Kidney (tissue), 14 donors: ENCODE results near the gene CRNN. TPM values are rescaled to one million over a fixed set of nuclear protein-coding genes. Genes with fewer than 3 reads are reported as not detected.

Source experiments
- DNase-seq, 5 donors: peaks; one replicate each; pipeline ENCODE4 v3.0.0-alpha.2; 2013 to 2020
- FAIRE-seq: peaks from 2 replicates; lab custom pipeline; 2012; peaks lifted over from hg19 to GRCh38; lab: Jason Lieb, UNC
- H3K27ac ChIP-seq, 2 donors: one replicate each; pipeline ENCODE4 v1.7.0; 2013; ENCODE audit warnings: low read depth in 2 of 2, low read length in 2 of 2, inconsistent platforms in 1 of 2
- H3K27me3 ChIP-seq: one replicate; pipeline ENCODE4 v1.7.1; 2013; ENCODE audit warnings: low read length, inconsistent platforms; ENCODE audit not compliant: control insufficient read depth, insufficient read depth
- H3K36me3 ChIP-seq, 3 donors: one replicate each; pipeline versions ENCODE4 v1.7.0 to v1.7.1; 2013; ENCODE audit warnings: low read length in 3 of 3, control low read depth in 1 of 3, inconsistent platforms in 1 of 3; ENCODE audit not compliant: insufficient read depth in 3 of 3, control insufficient read depth in 2 of 3
- H3K4me1 ChIP-seq, 3 donors: one replicate each; pipeline versions ENCODE4 v1.7.0 to v1.7.1; 2013; ENCODE audit warnings: low read length in 3 of 3, inconsistent platforms in 1 of 3, low read depth in 1 of 3; ENCODE audit not compliant: control insufficient read depth in 2 of 3, insufficient read depth in 2 of 3
- H3K4me3 ChIP-seq, 3 donors: one replicate each; pipeline versions ENCODE4 v1.7.0 to v1.8.1; 2013; ENCODE audit warnings: low read length in 3 of 3, control low read depth in 1 of 3, inconsistent platforms in 1 of 3
- H3K9ac ChIP-seq, 3 donors: one replicate each; pipeline versions ENCODE4 v1.7.0 to v1.7.1; 2013; ENCODE audit warnings: low read length in 3 of 3, control low read depth in 1 of 3, inconsistent platforms in 1 of 3
- H3K9me3 ChIP-seq, 3 donors: one replicate each; pipeline versions ENCODE4 v1.7.0 to v1.7.1; 2013; ENCODE audit warnings: low read length in 3 of 3, control low read depth in 1 of 3, inconsistent platforms in 1 of 3; ENCODE audit not compliant: control insufficient read depth in 2 of 3, insufficient read depth in 1 of 3
- intact Hi-C: fragments of 100-400 bp; cut with DNase I; formaldehyde crosslinking; loops from one replicate; pipeline ENCODE4 v1.11.1; 2022
- polyA plus RNA-seq: library from polyadenylated mRNA; stranded (reverse); fragments of 350-450 nt; fragmentation: Illumina TruSeq; extraction: RNeasy Lipid Tissue Mini Kit (QIAGEN cat#74804); gene quantifications from one replicate; pipeline ENCODE4 v1.2.3, GENCODE V29; 2014; ENCODE audit warnings: low read depth, low replicate concordance; ENCODE audit not compliant: insufficient read depth
- total RNA-seq: library from RNA; stranded (reverse); fragmentation: NEBNext Ultra II Directional; extraction: Animal tissue kit (Norgen Biotek cat#: 25700); gene quantifications from one replicate; pipeline ENCODE4 v1.2.1, GENCODE V29; 2021
- TF ChIP-seq, protein P1 (sequence below): IDR thresholded peaks from 3 replicates; pipeline ENCODE4 v1.5.1; 2012; ENCODE audit warnings: mild to moderate bottlenecking, moderate library complexity, borderline replicate concordance; ENCODE audit not compliant: insufficient read depth; ENCODE audit errors: extremely low read depth
- donor health status: control.
- donor health status: control.
- donor health status: control.
- donor health status: control.
- donor health status: control.
- donor health status: DM: yes; HTN: yes; CAD: no.
- donor health status: Normal renal cell carcinoma (clear cell type).

CRNN gene
- total and polyA plus RNA-seq, 2 donors from 2014 or later: not detected

DNA sequence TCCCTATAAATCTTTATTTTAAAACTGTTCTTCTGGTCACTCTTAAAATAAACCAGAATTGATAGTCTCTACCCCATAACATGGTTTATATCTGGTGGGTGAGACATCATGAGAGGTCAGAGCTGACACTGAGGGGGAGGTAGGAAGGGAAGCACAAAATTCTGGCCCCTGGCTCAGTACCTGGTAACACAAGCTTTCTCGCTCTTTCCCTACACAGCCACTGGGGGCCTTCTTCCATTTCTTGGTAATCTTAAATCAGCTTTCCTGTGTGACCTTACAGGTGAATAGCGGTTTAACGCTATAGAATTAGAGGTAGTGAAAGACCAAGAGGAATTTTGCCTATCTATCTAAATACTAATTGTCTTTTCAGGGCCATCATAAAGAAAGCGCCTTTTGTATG is 5.4 kb downstream of the CRNN start:
- Histone ChIP-seq H3K36me3 (no peaks in the 10 kb centered on the region), H3K4me1 (peaks cover 0 to 12% (median 2%) of the 10 kb centered on the region in 3 donors), H3K9ac (no peak overlapping the region), H3K27ac (no peak overlapping the region), H3K9me3 (no peaks in the 10 kb centered on the region), H3K4me3 (no peak overlapping the region), H3K27me3 (no peaks in the 10 kb centered on the region)
- TF ChIP-seq, protein P1, sequence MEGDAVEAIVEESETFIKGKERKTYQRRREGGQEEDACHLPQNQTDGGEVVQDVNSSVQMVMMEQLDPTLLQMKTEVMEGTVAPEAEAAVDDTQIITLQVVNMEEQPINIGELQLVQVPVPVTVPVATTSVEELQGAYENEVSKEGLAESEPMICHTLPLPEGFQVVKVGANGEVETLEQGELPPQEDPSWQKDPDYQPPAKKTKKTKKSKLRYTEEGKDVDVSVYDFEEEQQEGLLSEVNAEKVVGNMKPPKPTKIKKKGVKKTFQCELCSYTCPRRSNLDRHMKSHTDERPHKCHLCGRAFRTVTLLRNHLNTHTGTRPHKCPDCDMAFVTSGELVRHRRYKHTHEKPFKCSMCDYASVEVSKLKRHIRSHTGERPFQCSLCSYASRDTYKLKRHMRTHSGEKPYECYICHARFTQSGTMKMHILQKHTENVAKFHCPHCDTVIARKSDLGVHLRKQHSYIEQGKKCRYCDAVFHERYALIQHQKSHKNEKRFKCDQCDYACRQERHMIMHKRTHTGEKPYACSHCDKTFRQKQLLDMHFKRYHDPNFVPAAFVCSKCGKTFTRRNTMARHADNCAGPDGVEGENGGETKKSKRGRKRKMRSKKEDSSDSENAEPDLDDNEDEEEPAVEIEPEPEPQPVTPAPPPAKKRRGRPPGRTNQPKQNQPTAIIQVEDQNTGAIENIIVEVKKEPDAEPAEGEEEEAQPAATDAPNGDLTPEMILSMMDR: no peak
- intact Hi-C loops: no loop called here
- FAIRE-seq (no peak), DNase-seq (no peak)

DNA sequence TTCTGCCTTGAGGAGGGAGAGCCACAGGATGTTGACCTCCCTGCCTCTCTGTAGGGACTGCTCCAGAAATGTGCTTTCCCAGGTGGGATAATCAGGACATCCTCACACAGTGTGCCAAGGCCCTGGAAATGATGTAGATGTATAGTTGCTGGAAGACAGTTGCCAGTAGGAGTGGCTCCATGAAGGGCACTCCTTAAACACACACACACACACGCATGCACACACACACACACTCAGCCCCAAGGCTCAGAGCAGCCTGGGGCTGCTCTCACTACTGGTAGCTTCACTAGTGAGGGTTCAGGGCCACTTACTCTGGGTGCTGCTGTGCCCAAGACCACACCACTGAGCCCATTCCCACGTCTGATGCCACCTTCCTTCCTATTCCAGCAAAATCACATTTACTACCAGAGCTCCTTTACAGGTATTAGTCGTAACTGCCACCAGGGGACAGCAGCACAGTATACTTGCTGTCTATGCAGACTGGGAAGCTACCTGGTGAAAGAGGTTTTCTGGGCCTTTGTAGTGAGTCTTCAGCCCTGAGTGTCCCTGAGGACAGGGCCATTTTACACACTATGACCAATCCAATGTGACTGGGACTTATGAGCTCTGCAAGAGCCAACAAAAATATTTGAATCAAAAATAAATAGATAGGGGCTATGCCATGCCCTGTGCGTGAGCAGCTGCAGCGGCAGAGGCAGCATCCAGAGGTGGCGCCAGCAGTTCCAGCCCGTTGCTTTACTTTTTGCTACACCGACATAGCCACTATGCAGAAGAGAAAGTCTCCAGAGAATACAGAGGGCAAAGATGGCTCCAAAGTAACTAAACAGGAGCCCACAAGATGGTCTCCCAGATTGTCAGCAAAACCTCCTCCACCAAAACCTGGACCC is 15.0 kb downstream of the CRNN start:
- FAIRE-seq (no peak), DNase-seq (peak in 2 of 5 donors; percentile 20 to 64)
- H3K4me3 ChIP-seq: no peak overlapping the region
- no peaks in the 10 kb centered on the region for H3K27me3 ChIP-seq
- TF ChIP-seq, protein P1: peak; percentile 79
- no peaks in the 10 kb centered on the region for H3K36me3 ChIP-seq
- H3K9ac ChIP-seq: no peak overlapping the region
- no peak overlapping the region for H3K27ac ChIP-seq
- H3K4me1 ChIP-seq: no peaks in the 10 kb centered on the region
- intact Hi-C loops: no loop called here
- H3K9me3 ChIP-seq: no peaks in the 10 kb centered on the region

DNA sequence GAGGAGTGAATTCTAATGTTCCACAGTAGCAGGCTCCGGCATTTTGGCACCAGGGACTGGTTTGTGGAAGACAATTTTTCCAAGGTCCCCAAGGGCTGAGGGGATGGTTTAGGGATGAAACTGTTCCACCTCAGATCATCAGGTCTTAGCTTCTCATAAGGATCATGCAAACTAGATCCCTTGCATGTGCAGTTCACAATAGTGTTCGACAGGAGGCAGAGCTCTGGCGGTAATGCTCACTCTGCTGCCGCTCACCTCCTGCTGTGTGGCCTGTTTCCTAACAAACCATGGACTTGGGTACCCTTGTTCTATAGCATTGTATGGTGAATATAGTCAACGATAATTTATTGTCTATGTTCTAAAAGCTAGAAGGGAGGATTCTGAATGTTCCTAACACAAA is 16.6 kb downstream of the CRNN start:
- intact Hi-C loops: no loop called here
- H3K9ac ChIP-seq: no peak overlapping the region
- no peak overlapping the region for H3K4me3 ChIP-seq
- H3K36me3 ChIP-seq: no peaks in the 10 kb centered on the region
- H3K9me3 ChIP-seq: no peaks in the 10 kb centered on the region
- DNase-seq: no peak
- H3K4me1 ChIP-seq: no peaks in the 10 kb centered on the region
- H3K27me3 ChIP-seq: no peaks in the 10 kb centered on the region
- TF ChIP-seq, protein P1: no peak
- H3K27ac ChIP-seq: no peak overlapping the region
- FAIRE-seq: no peak
